SK-N-SH (cell line): ENCODE measurements around the gene MICAL2.

ENCODE experiments used
- EZH2phosphoT487 ChIP-seq: fragments of 200-600 bp; sonication (generic); IDR thresholded peaks from 2 replicates; pipeline ENCODE4 v1.6.1; 2017; ENCODE audit warnings: low read depth, mixed run types, mild to moderate bottlenecking, antibody characterized with exemption, moderate library complexity, borderline replicate concordance
- JUND ChIP-seq: IDR thresholded peaks from 2 replicates; pipeline ENCODE4 v1.4.0; 2012
- POLR2AphosphoS5 ChIP-seq: IDR thresholded peaks from 2 replicates; pipeline ENCODE4 v1.6.1; 2012; ENCODE audit warnings: low read depth, low read length
- TF ChIP-seq, protein P1 (sequence below): IDR thresholded peaks from 2 replicates; pipeline ENCODE4 v1.6.1; 2012; ENCODE audit warnings: mild to moderate bottlenecking, low read depth, low read length, moderate library complexity

DNA sequence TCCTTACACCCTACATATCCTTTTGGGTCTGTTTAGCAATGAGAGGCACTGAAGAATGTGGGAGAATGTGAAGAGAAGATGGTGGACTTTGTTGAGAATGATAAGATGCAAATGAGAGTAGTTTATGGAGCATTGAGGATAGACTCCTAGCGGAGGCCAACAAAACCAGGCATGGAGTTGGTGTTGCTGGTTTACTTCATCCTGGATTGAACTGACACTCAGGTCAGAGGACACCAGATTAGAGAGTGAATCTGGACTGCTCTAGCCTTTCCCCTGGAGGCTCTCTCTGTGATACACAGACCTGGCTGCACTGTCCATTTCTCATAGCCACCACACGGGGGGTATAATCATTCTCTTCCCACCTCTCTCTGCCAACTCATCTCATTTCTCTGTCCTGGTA is 98.7 kb downstream of the MICAL2 start:
- TF ChIP-seq POLR2AphosphoS5 (no peak), JUND (no peak), EZH2phosphoT487 (no peak)
- TF ChIP-seq, protein P1, sequence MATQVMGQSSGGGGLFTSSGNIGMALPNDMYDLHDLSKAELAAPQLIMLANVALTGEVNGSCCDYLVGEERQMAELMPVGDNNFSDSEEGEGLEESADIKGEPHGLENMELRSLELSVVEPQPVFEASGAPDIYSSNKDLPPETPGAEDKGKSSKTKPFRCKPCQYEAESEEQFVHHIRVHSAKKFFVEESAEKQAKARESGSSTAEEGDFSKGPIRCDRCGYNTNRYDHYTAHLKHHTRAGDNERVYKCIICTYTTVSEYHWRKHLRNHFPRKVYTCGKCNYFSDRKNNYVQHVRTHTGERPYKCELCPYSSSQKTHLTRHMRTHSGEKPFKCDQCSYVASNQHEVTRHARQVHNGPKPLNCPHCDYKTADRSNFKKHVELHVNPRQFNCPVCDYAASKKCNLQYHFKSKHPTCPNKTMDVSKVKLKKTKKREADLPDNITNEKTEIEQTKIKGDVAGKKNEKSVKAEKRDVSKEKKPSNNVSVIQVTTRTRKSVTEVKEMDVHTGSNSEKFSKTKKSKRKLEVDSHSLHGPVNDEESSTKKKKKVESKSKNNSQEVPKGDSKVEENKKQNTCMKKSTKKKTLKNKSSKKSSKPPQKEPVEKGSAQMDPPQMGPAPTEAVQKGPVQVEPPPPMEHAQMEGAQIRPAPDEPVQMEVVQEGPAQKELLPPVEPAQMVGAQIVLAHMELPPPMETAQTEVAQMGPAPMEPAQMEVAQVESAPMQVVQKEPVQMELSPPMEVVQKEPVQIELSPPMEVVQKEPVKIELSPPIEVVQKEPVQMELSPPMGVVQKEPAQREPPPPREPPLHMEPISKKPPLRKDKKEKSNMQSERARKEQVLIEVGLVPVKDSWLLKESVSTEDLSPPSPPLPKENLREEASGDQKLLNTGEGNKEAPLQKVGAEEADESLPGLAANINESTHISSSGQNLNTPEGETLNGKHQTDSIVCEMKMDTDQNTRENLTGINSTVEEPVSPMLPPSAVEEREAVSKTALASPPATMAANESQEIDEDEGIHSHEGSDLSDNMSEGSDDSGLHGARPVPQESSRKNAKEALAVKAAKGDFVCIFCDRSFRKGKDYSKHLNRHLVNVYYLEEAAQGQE: no peak
